GM21723 (cell line): ENCODE results near the gene MMP17.

Source experiments
- ATAC-seq: cut with Tn5 transposase; IDR thresholded peaks from one replicate; pipeline ENCODE4 v1.9.1; 2021; ENCODE audit warnings: mild to moderate bottlenecking, moderate library complexity; ENCODE audit not compliant: unreplicated experiment

MMP17 gene

GRCh38 chr12:131827961-131828534 lies at the start of gene MMP17:
Gene MMP17, plus strand, starts transcription at chr12:131828393. Its CDS starts 102 bp downstream, at chr12:131828495.
- ATAC-seq: no peak

- no peak for ATAC-seq
Observed at GRCh38 chr12:131779027-131779426, 49.2 kb upstream of the MMP17 start.

GRCh38 chr12:131782061-131782460 lies 46.1 kb upstream of the MMP17 start:
- no peak for ATAC-seq

- no peak for ATAC-seq
Observed at GRCh38 chr12:131783915-131784541, 44.2 kb upstream of the MMP17 start.

GRCh38 chr12:131784909-131785762 lies 43.1 kb upstream of the MMP17 start:
- no peak for ATAC-seq

GRCh38 chr12:131785763-131786330 lies 42.3 kb upstream of the MMP17 start:
- no peak for ATAC-seq

GRCh38 chr12:131786331-131786730 lies 41.9 kb upstream of the MMP17 start:
- ATAC-seq: no peak

GRCh38 chr12:131787143-131787660 lies 41.0 kb upstream of the MMP17 start:
- ATAC-seq: no peak

- ATAC-seq: no peak
Observed at GRCh38 chr12:131788070-131788469, 40.1 kb upstream of the MMP17 start.

- no peak for ATAC-seq
Observed at GRCh38 chr12:131789638-131790037, 38.6 kb upstream of the MMP17 start.

- ATAC-seq: no peak
Observed at GRCh38 chr12:131793243-131794022, 34.8 kb upstream of the MMP17 start.

GRCh38 chr12:131794061-131794460 lies 34.1 kb upstream of the MMP17 start:
- ATAC-seq: no peak

GRCh38 chr12:131794573-131794972 lies 33.6 kb upstream of the MMP17 start:
- ATAC-seq: no peak

- ATAC-seq: no peak
Observed at GRCh38 chr12:131795064-131795463, 33.1 kb upstream of the MMP17 start.

- no peak for ATAC-seq
Observed at GRCh38 chr12:131795690-131796410, 32.3 kb upstream of the MMP17 start.

- ATAC-seq: no peak
Observed at GRCh38 chr12:131796411-131796736, 31.8 kb upstream of the MMP17 start.

- no peak for ATAC-seq
Observed at GRCh38 chr12:131796754-131797587, 31.2 kb upstream of the MMP17 start.

- ATAC-seq: no peak
Observed at GRCh38 chr12:131797588-131797934, 30.6 kb upstream of the MMP17 start.

- ATAC-seq: no peak
Observed at GRCh38 chr12:131799195-131799594, 29.0 kb upstream of the MMP17 start.
